OCI-LY7 (cell line): ENCODE results near the gene STMND1. TPM values are rescaled to one million over a fixed set of nuclear protein-coding genes. Genes with fewer than 3 reads are reported as not detected.

Experiments used
- total RNA-seq, 2 experiments: library from RNA; depleted of rRNA in 1 of 2; stranded (reverse); fragments of >200 nt in 1 of 2; shearing (Covaris generic) in 1 of 2; gene quantifications; 2 replicates each; pipeline ENCODE4 v1.2.3, GENCODE V29; 2014 to 2022

The STMND1 gene
- total RNA-seq, 2 experiments from 2014 or later = not detected

Other genes starting within 250 kb of the STMND1 start
- not detected in 2 replicates for gene RBM24, start 179.3 kb downstream of the STMND1 start, total RNA-seq (2014; rRNA removed; shearing (Covaris generic))
- gene RBM24, start 179.3 kb downstream of the STMND1 start, total RNA-seq (2022) = not detected in 2 replicates